Skeletal muscle satellite cell (primary cell): ENCODE measurements around the gene SHH.

Source experiments
- H3K27me3 ChIP-seq: 2 replicates; pipeline ENCODE4 v1.7.0; 2013; ENCODE audit warnings: low read length; ENCODE audit not compliant: control insufficient read depth, insufficient read depth
- H3K36me3 ChIP-seq: 2 replicates; pipeline ENCODE4 v1.7.0; 2013; ENCODE audit warnings: mild to moderate bottlenecking, control low read depth, low read length; ENCODE audit not compliant: insufficient read depth
- H3K4me1 ChIP-seq: 2 replicates; pipeline ENCODE4 v1.7.0; 2013; ENCODE audit warnings: low read length; ENCODE audit not compliant: control insufficient read depth, insufficient read depth
- H3K4me2 ChIP-seq: 2 replicates; pipeline ENCODE4 v1.7.0; 2013; ENCODE audit warnings: mild to moderate bottlenecking, low read length
- H3K4me3 ChIP-seq: 2 replicates; pipeline ENCODE4 v1.7.0; 2013; ENCODE audit warnings: low read length
- H3K9ac ChIP-seq: 2 replicates; pipeline ENCODE4 v1.7.0; 2013; ENCODE audit warnings: mild to moderate bottlenecking, low read depth, low read length, moderate library complexity
- H3K9me3 ChIP-seq: replicated peaks from 2 replicates; pipeline ENCODE4 v1.7.0; 2013; ENCODE audit warnings: mild to moderate bottlenecking, control low read depth, low read length

Gene SHH

DNA sequence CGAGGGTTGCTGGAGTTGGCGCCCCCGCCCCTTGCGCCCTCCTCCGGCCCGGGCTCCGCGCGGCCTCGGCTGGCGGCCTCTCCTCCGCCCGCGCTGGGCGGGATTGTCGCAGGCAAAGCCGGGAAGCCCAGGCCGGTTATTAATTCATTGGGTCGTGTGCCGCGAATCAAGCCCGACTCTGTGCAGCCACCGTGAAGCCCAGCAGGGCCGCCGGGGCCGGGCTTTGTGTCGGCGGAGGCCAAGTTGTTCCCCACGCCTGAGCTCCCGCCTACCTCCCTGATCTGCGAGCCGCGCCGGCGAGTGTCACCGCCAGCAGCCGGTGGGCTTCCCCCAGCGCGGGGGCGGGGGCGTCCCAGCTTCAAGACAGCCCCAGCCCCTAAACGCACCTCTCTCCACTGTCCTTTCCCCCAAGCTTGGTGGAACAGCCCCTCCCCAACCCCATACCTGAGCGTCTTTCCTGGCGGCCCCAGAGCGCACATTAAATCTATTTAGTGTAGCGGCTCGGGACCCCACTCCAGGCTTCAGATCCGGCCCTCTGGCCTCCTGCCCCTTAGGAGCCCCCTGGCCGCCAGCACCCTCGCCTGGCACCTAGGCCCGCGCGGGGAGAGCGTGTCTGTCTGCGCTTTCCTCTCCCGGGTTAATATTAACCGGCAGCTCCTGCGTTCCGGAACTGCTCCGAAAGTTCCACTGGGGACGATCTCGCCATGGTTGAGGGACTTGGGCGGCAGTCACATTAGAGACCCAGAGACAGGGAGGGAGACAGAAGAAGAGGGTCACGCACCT lies 3.5 kb downstream of the SHH start:
- H3K9me3 ChIP-seq, result no peaks in the 10 kb centered on the region
- peaks cover 42% of the 10 kb centered on the region for H3K4me1 ChIP-seq
- H3K9ac ChIP-seq, result no peak overlapping the region
- peak overlapping the region; percentile 42 for H3K4me3 ChIP-seq
- peak overlapping the region; percentile 59 for H3K4me2 ChIP-seq
- H3K36me3 ChIP-seq, result no peaks in the 10 kb centered on the region
- peaks cover 83% of the 10 kb centered on the region for H3K27me3 ChIP-seq

GRCh38 chr7:155807789-155808548 lies 4.3 kb downstream of the SHH start:
- Histone ChIP-seq H3K9ac (no peak overlapping the region), H3K9me3 (no peaks in the 10 kb centered on the region), H3K4me2 (peak overlapping the region; percentile 59), H3K4me3 (peak overlapping the region; percentile 42), H3K36me3 (no peaks in the 10 kb centered on the region), H3K27me3 (peaks cover 83% of the 10 kb centered on the region), H3K4me1 (peaks cover 49% of the 10 kb centered on the region)

DNA sequence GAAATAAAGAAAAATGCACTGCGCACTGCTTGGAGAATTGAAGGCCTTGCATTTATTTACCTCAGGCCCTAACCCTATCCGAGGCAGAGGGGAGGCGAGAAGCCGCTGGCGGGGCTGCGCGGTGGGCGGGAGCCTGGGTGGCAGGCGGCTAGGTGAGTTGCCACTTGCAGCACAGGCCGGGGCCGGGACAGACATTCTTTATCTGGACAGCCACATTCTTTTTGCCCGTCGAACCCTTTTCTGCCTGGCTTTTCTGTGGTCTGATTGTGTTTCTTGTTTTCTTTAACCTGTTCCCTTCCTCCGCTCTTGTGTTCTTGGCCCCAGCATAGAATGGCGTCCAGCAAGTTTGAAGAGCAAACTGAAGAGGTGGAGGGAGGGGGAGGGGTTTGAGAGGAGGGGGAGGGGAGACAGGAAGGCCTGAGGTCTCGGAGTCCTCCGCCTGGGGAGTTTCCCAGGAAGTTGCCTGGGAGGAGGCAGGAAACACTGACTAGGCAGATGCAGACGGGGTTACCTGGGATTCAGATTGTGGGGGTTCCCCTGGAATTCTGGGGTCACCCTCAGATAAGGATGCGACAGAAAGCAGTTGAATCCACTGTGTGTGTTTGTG lies 5.1 kb downstream of the SHH start:
- H3K9me3 ChIP-seq, result no peaks in the 10 kb centered on the region
- H3K4me2 ChIP-seq, result no peak overlapping the region
- H3K27me3 ChIP-seq, result peaks cover 80% of the 10 kb centered on the region
- no peak overlapping the region for H3K9ac ChIP-seq
- H3K4me1 ChIP-seq, result peaks cover 48% of the 10 kb centered on the region
- H3K36me3 ChIP-seq, result no peaks in the 10 kb centered on the region
- no peak overlapping the region for H3K4me3 ChIP-seq

GRCh38 chr7:155806096-155806871 lies 6.0 kb downstream of the SHH start:
- peaks cover 41% of the 10 kb centered on the region for H3K4me1 ChIP-seq
- peak overlapping the region; percentile 63 for H3K4me3 ChIP-seq
- no peaks in the 10 kb centered on the region for H3K9me3 ChIP-seq
- no peak overlapping the region for H3K9ac ChIP-seq
- peak overlapping the region; percentile 82 for H3K4me2 ChIP-seq
- H3K27me3 ChIP-seq, result peaks cover 79% of the 10 kb centered on the region
- no peaks in the 10 kb centered on the region for H3K36me3 ChIP-seq

- peak overlapping the region; percentile 50 for H3K9ac ChIP-seq
- H3K4me1 ChIP-seq, result peaks cover 41% of the 10 kb centered on the region
- H3K36me3 ChIP-seq, result no peaks in the 10 kb centered on the region
- no peaks in the 10 kb centered on the region for H3K9me3 ChIP-seq
- peak overlapping the region; percentile 63 for H3K4me3 ChIP-seq
- peak overlapping the region; percentile 82 for H3K4me2 ChIP-seq
- peaks cover 79% of the 10 kb centered on the region for H3K27me3 ChIP-seq
These were observed 6.5 kb downstream of the SHH start for GRCh38 chr7:155805826-155806095.

DNA sequence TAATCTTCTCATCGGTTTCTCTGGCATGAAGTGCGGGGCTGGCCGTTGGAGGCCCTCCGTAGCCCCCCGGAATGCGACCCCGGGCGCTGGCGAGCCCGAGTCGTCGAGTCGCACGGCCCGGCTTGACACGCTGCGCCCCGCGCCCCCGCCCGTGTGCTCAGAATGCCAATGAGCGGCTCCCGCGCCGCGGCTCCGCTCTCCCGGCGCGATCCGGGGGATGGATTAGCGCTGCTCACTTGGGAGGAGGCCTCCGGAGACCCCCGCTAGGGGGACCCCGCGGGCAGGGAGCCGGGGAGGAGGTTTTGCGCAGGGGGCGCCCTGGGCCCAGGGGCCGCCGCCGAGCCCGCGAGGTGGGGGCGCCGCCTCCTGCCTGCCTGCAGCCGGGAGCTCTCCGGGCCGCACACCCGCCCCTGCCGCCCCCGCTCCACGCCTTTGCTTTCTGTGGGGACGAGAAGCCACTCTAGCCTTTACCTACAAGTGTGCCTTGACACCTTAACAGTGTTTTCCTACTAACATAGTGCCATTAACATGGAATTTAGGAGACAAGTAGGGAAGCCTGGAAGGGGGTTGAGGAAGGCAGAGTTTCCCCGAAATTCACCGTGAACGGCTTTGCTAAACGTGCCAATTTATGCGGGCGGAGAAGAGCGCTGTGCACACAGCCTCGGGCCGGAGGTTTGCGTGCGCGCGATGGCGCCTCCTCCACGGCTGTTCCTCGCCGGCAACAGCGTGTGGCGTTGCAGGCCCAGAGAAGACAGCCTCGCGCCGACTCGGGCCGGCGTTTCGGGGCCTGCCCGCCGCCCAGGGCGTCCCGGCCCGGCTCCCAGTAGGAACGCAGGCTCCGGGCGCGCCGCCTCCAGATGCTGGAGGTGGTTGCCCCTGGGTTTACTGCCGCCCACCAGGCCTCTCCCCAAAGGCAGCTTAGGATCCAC lies 7.1 kb downstream of the SHH start:
- Histone ChIP-seq H3K27me3 (peaks cover 79% of the 10 kb centered on the region), H3K4me1 (peaks cover 41% of the 10 kb centered on the region)

GRCh38 chr7:155804431-155804831 lies 7.8 kb downstream of the SHH start:
- no peaks in the 10 kb centered on the region for H3K36me3 ChIP-seq
- H3K4me2 ChIP-seq, result peak overlapping the region; percentile 82
- H3K4me3 ChIP-seq, result no peak overlapping the region
- H3K9ac ChIP-seq, result no peak overlapping the region
- peaks cover 81% of the 10 kb centered on the region for H3K27me3 ChIP-seq
- no peaks in the 10 kb centered on the region for H3K9me3 ChIP-seq
- H3K4me1 ChIP-seq, result peaks cover 38% of the 10 kb centered on the region

More for the DNA sequence above, 7.1 kb downstream of the SHH start:
- H3K9me3 ChIP-seq, result no peaks in the 10 kb centered on the region
- peak overlapping the region; percentile 50 for H3K9ac ChIP-seq
- H3K4me3 ChIP-seq, result peak overlapping the region; percentile 63
- H3K36me3 ChIP-seq, result no peaks in the 10 kb centered on the region
- H3K4me2 ChIP-seq, result peak overlapping the region; percentile 82

- Histone ChIP-seq H3K36me3 (no peaks in the 10 kb centered on the region), H3K9me3 (no peaks in the 10 kb centered on the region), H3K4me2 (peak overlapping the region; percentile 82), H3K9ac (no peak overlapping the region), H3K4me1 (peaks cover 31% of the 10 kb centered on the region), H3K4me3 (peak overlapping the region; percentile 64), H3K27me3 (peaks cover 81% of the 10 kb centered on the region)
These were observed 8.6 kb downstream of the SHH start for GRCh38 chr7:155803418-155804376.

GRCh38 chr7:155802906-155803417 lies 9.3 kb downstream of the SHH start:
- H3K9ac ChIP-seq, result no peak overlapping the region
- peaks cover 28% of the 10 kb centered on the region for H3K4me1 ChIP-seq
- no peaks in the 10 kb centered on the region for H3K36me3 ChIP-seq
- no peaks in the 10 kb centered on the region for H3K9me3 ChIP-seq
- H3K4me3 ChIP-seq, result peak overlapping the region; percentile 64
- peak overlapping the region; percentile 82 for H3K4me2 ChIP-seq
- peaks cover 81% of the 10 kb centered on the region for H3K27me3 ChIP-seq
